PC-9 (cell line): Measurements from ENCODE around the gene PLEKHG5. TPM values are rescaled to one million over a fixed set of nuclear protein-coding genes. Genes with fewer than 3 reads are reported as not detected.

Experiments used
- BruUV-seq: library from RNA; stranded (reverse); fragments of 400-500 nt; replicated peaks from 2 replicates; lab custom pipeline; 2021; lab: Mats Ljungman, UMichigan
- CTCF ChIA-PET: fragments of 300-600 bp; sonication (Branson Sonifier 250); formaldehyde crosslinking; loops from one replicate; lab custom pipeline; 2022; ENCODE audit warnings: antibody characterized with exemption; lab: Charles Lee
- POLR2A ChIA-PET: fragments of 300-600 bp; sonication (Branson Sonifier 250); formaldehyde crosslinking; loops from one replicate; lab custom pipeline; 2022; ENCODE audit warnings: antibody characterized with exemption; ENCODE audit not compliant: unreplicated experiment; lab: Charles Lee
- DNase-seq, 2 experiments: peaks; one replicate each; pipeline versions ENCODE4 v3.0.0 to v3.0.0-alpha.2; 2015 to 2022; ENCODE audit warnings: mixed read lengths in 1 of 2
- H2AFZ ChIP-seq: fragments of 200-600 bp; sonication (generic); 2 replicates; pipeline ENCODE4 v1.8.1; 2017; ENCODE audit warnings: antibody characterized with exemption
- H3F3A ChIP-seq: fragments of 200-600 bp; sonication (generic); 2 replicates; pipeline ENCODE4 v1.8.1; 2017; ENCODE audit warnings: antibody characterized with exemption, mild to moderate bottlenecking, low read depth; ENCODE audit not compliant: insufficient read depth
- H3K27ac ChIP-seq: fragments of 200-600 bp; sonication (generic); 2 replicates; pipeline ENCODE4 v1.6.1; 2016; ENCODE audit warnings: mixed run types
- H3K27me3 ChIP-seq: fragments of 200-600 bp; sonication (generic); 2 replicates; pipeline ENCODE4 v1.6.1; 2016; ENCODE audit warnings: low read depth, mixed run types; ENCODE audit not compliant: insufficient read depth
- H3K36me3 ChIP-seq: fragments of 200-600 bp; sonication (generic); 2 replicates; pipeline ENCODE4 v1.6.1; 2016; ENCODE audit warnings: low read depth, mixed run types
- H3K4me1 ChIP-seq: fragments of 200-600 bp; sonication (generic); replicated peaks from 2 replicates; pipeline ENCODE4 v1.6.1; 2016; ENCODE audit warnings: mixed run types; ENCODE audit not compliant: insufficient read depth
- H3K4me2 ChIP-seq: fragments of 200-600 bp; sonication (generic); 2 replicates; pipeline ENCODE4 v1.6.1; 2017; ENCODE audit warnings: mixed run types
- H3K4me3 ChIP-seq: fragments of 200-600 bp; sonication (generic); 2 replicates; pipeline ENCODE4 v1.6.1; 2016; ENCODE audit warnings: mixed run types
- H3K79me2 ChIP-seq: fragments of 200-600 bp; sonication (generic); 2 replicates; pipeline ENCODE4 v1.6.1; 2017; ENCODE audit warnings: low read depth, mixed run types
- H3K9me2 ChIP-seq: fragments of 200-600 bp; sonication (generic); 2 replicates; pipeline ENCODE4 v1.8.1; 2017; ENCODE audit warnings: mild to moderate bottlenecking; ENCODE audit not compliant: insufficient read depth
- H3K9me3 ChIP-seq: fragments of 200-600 bp; sonication (generic); 2 replicates; pipeline ENCODE4 v1.8.1; 2016; ENCODE audit warnings: low read depth; ENCODE audit not compliant: insufficient read depth
- H4K20me1 ChIP-seq: fragments of 200-600 bp; sonication (generic); 2 replicates; pipeline ENCODE4 v1.8.1; 2017; ENCODE audit not compliant: insufficient read depth
- CTCF ChIP-seq: fragments of 200-600 bp; sonication (generic); conservative IDR thresholded peaks from 2 replicates; pipeline ENCODE4 v1.6.1; 2017; ENCODE audit warnings: mixed run types, antibody characterized with exemption, mild to moderate bottlenecking, moderate library complexity
- EZH2 ChIP-seq: fragments of 200-600 bp; sonication (generic); IDR thresholded peaks from 2 replicates; pipeline ENCODE4 v1.8.0; 2017; ENCODE audit warnings: antibody characterized with exemption, low read depth
- intact Hi-C: fragments of 100-400 bp; cut with micrococcal nuclease; formaldehyde crosslinking; loops from one replicate; pipeline ENCODE4 v1.10.0; 2022; ENCODE audit not compliant: unreplicated experiment
- total RNA-seq: library from RNA; stranded (reverse); gene quantifications from 2 replicates; pipeline ENCODE4 v1.2.3, GENCODE V29; 2021

PLEKHG5 gene
- total RNA-seq, 1 experiment from 2014 or later = 11.3 TPM

- no peak overlapping the region for H2AFZ ChIP-seq
- H3K27ac ChIP-seq = no peak overlapping the region
- H3K27me3 ChIP-seq = no peaks in the 10 kb centered on the region
- peaks cover 5% of the 10 kb centered on the region; the same call in 1 of the 2 replicates for H3K4me1 ChIP-seq
- intact Hi-C loops = loop anchor here (2.0 kb wide), 1 partner anchor 23 kb away; no protein-coding TSS in a partner anchor
- H4K20me1 ChIP-seq = no peaks in the 10 kb centered on the region
- no peak for DNase-seq
- CTCF ChIA-PET = no interaction called here
- no peak overlapping the region for H3K4me2 ChIP-seq
- no peaks in the 10 kb centered on the region; the same call in 1 of the 2 replicates for H3F3A ChIP-seq
- no peaks in the 10 kb centered on the region for H3K9me2 ChIP-seq
- no peak overlapping the region for H3K4me3 ChIP-seq
- no peak for TF ChIP-seq EZH2
- TF ChIP-seq CTCF = no peak
- no TSS peak for BruUV-seq
- POLR2A ChIA-PET = no interaction called here
- H3K9me3 ChIP-seq = no peaks in the 10 kb centered on the region
- no peaks in the 10 kb centered on the region for H3K79me2 ChIP-seq
- no peaks in the 10 kb centered on the region for H3K36me3 ChIP-seq
These were observed 20.2 kb upstream of the PLEKHG5 start for GRCh38 chr1:6511561-6512244.

- Histone ChIP-seq H3K79me2 (no peaks in the 10 kb centered on the region), H3K4me3 (no peak overlapping the region), H3K27me3 (no peaks in the 10 kb centered on the region), H3K4me2 (no peak overlapping the region), H2AFZ (no peak overlapping the region), H3F3A (no peaks in the 10 kb centered on the region; the same call in 1 of the 2 replicates), H3K36me3 (no peaks in the 10 kb centered on the region), H3K27ac (no peak overlapping the region), H3K9me3 (no peaks in the 10 kb centered on the region), H4K20me1 (no peaks in the 10 kb centered on the region), H3K4me1 (peaks cover 5% of the 10 kb centered on the region; the same call in 1 of the 2 replicates), H3K9me2 (no peaks in the 10 kb centered on the region)
- intact Hi-C loops = no loop called here
- no peak for TF ChIP-seq CTCF
- TF ChIP-seq EZH2 = no peak
- BruUV-seq = no TSS peak
- CTCF ChIA-PET = no interaction called here
- DNase-seq = no peak
- POLR2A ChIA-PET = no interaction called here
These were observed 19.6 kb upstream of the PLEKHG5 start for GRCh38 chr1:6511056-6511455.

GRCh38 chr1:6510493-6510892 lies 19.0 kb upstream of the PLEKHG5 start:
- Histone ChIP-seq H3K79me2 (no peaks in the 10 kb centered on the region), H3K4me3 (no peak overlapping the region), H3K27ac (no peak overlapping the region), H3K9me2 (no peaks in the 10 kb centered on the region), H3K4me1 (peaks cover 5% of the 10 kb centered on the region; the same call in 1 of the 2 replicates), H3F3A (no peaks in the 10 kb centered on the region; the same call in 1 of the 2 replicates), H3K36me3 (no peaks in the 10 kb centered on the region), H3K4me2 (no peak overlapping the region), H2AFZ (no peak overlapping the region), H3K9me3 (no peaks in the 10 kb centered on the region), H3K27me3 (no peaks in the 10 kb centered on the region), H4K20me1 (no peaks in the 10 kb centered on the region)
- no TSS peak for BruUV-seq
- no peak for DNase-seq
- intact Hi-C loops = no loop called here
- ChIA-PET POLR2A (no interaction called here), CTCF (no interaction called here)
- TF ChIP-seq CTCF (no peak), EZH2 (no peak)
